Activated CD4-positive, alpha-beta T cell treated with anti-CD3 and anti-CD28 coated beads, Interleukin-2, amount 50 U/mL, for 16 hours (primary cell): ENCODE results near the gene PEG3.
A peak's percentile ranks its signal among the peaks of the same experiment; 100 is the strongest.

ENCODE experiments used
- DNase-seq: peaks from one replicate; pipeline ENCODE4 v3.0.0-alpha.2; 2020

PEG3 gene

GRCh38 chr19:56838909-56839651 is 1.4 kb downstream of the PEG3 start:
- peak; percentile 15 for DNase-seq

GRCh38 chr19:56838024-56838908 is 2.3 kb downstream of the PEG3 start:
- no peak for DNase-seq

- DNase-seq, result no peak
Measured at GRCh38 chr19:56837492-56838023, 3.0 kb downstream of the PEG3 start.

GRCh38 chr19:56837004-56837403 is 3.5 kb downstream of the PEG3 start:
- DNase-seq, result no peak

GRCh38 chr19:56836059-56836458 is 4.5 kb downstream of the PEG3 start:
- DNase-seq, result no peak

- DNase-seq, result no peak
Measured at GRCh38 chr19:56835401-56835800, 5.1 kb downstream of the PEG3 start.

- no peak for DNase-seq
Measured at GRCh38 chr19:56834564-56835375, 5.8 kb downstream of the PEG3 start.

- no peak for DNase-seq
Measured at GRCh38 chr19:56832352-56832928, 8.1 kb downstream of the PEG3 start.

GRCh38 chr19:56831255-56831654 is 9.3 kb downstream of the PEG3 start:
- DNase-seq, result no peak

- DNase-seq, result no peak
Measured at GRCh38 chr19:56829596-56829995, 10.9 kb downstream of the PEG3 start.

- no peak for DNase-seq
Measured at GRCh38 chr19:56827708-56828107, 12.8 kb downstream of the PEG3 start.

- DNase-seq, result no peak
Measured at GRCh38 chr19:56823956-56824355, 16.6 kb downstream of the PEG3 start.

GRCh38 chr19:56823417-56823816 is 17.1 kb downstream of the PEG3 start:
- DNase-seq, result no peak

- DNase-seq, result no peak
Measured at GRCh38 chr19:56822755-56823154, 17.8 kb downstream of the PEG3 start.

GRCh38 chr19:56821675-56822074 is 18.9 kb downstream of the PEG3 start:
- DNase-seq, result no peak

- no peak for DNase-seq
Measured at GRCh38 chr19:56821209-56821608, 19.3 kb downstream of the PEG3 start.

GRCh38 chr19:56819166-56819565 is 21.4 kb downstream of the PEG3 start:
- DNase-seq, result no peak

- DNase-seq, result no peak
Measured at GRCh38 chr19:56814656-56815055, 25.9 kb downstream of the PEG3 start.

GRCh38 chr19:56813531-56813930 is 27.0 kb downstream of the PEG3 start:
- DNase-seq, result no peak

- DNase-seq, result no peak
Measured at GRCh38 chr19:56811480-56811879, 29.0 kb downstream of the PEG3 start.

GRCh38 chr19:56810260-56810659 is 30.3 kb downstream of the PEG3 start:
- no peak for DNase-seq

- no peak for DNase-seq
Measured at GRCh38 chr19:56808717-56809392, 31.7 kb downstream of the PEG3 start.
